SIG-M5 treated with dmso at 0.1 percent for 504 hours (cell line): ENCODE measurements around the gene CST9.
A peak's percentile ranks its signal among the peaks of the same experiment; 100 is the strongest.

Experiments used
- DNase-seq: peaks from one replicate; lab custom pipeline; 2025; ENCODE audit not compliant: unreplicated experiment; lab: John Stamatoyannopoulos, UW

Gene CST9

GRCh38 chr20:23605867-23606651, at the start of gene CST9:
Gene CST9, minus strand, starts transcription at chr20:23605917. Its CDS starts 53 bp downstream, at chr20:23605864.
- no peak for DNase-seq

GRCh38 chr20:23654717-23655116, 49.0 kb upstream of the CST9 start:
- peak; percentile 35 for DNase-seq

GRCh38 chr20:23654000-23654399, 48.3 kb upstream of the CST9 start:
- no peak for DNase-seq

- no peak for DNase-seq
Measured at GRCh38 chr20:23653400-23653938, 47.8 kb upstream of the CST9 start.

GRCh38 chr20:23652926-23653325, 47.2 kb upstream of the CST9 start:
- no peak for DNase-seq

- DNase-seq: no peak
Measured at GRCh38 chr20:23652371-23652770, 46.7 kb upstream of the CST9 start.

- DNase-seq: no peak
Measured at GRCh38 chr20:23651117-23651516, 45.4 kb upstream of the CST9 start.

- DNase-seq: no peak
Measured at GRCh38 chr20:23649830-23650417, 44.2 kb upstream of the CST9 start.

GRCh38 chr20:23649242-23649641, 43.5 kb upstream of the CST9 start:
- no peak for DNase-seq

GRCh38 chr20:23647346-23647745, 41.6 kb upstream of the CST9 start:
- DNase-seq: peak; percentile 52

GRCh38 chr20:23646106-23646873, 40.6 kb upstream of the CST9 start:
- peak; percentile 23 for DNase-seq

GRCh38 chr20:23645575-23645974, 39.9 kb upstream of the CST9 start:
- no peak for DNase-seq

- DNase-seq: no peak
Measured at GRCh38 chr20:23644164-23644563, 38.4 kb upstream of the CST9 start.

GRCh38 chr20:23643659-23644058, 37.9 kb upstream of the CST9 start:
- DNase-seq: peak; percentile 88

- peak; percentile 66 for DNase-seq
Measured at GRCh38 chr20:23641936-23642751, 36.4 kb upstream of the CST9 start.

GRCh38 chr20:23640671-23641667, 35.3 kb upstream of the CST9 start:
- no peak for DNase-seq

GRCh38 chr20:23640018-23640601, 34.4 kb upstream of the CST9 start:
- DNase-seq: no peak

GRCh38 chr20:23639490-23639958, 33.8 kb upstream of the CST9 start:
- DNase-seq: no peak

GRCh38 chr20:23638309-23638708, 32.6 kb upstream of the CST9 start:
- no peak for DNase-seq
